Aorta (tissue), 5 donors: ENCODE data around the gene HDAC10. TPM values are rescaled to one million over a fixed set of nuclear protein-coding genes. Genes with fewer than 3 reads are reported as not detected.
A peak's percentile ranks its signal among the peaks of the same experiment; 100 is the strongest.

Experiments
- ATAC-seq: fragments of 200-7000 bp; cut with Tn5 transposase; one replicate; pipeline ENCODE4 v1.9.1; 2022; ENCODE audit warnings: moderate library complexity; ENCODE audit not compliant: low FRiP score
- DNase-seq, 2 donors: peaks; one replicate each; pipeline ENCODE4 v3.0.0-alpha.2; 2020
- H3K27ac ChIP-seq, 2 donors: one replicate each; pipeline ENCODE4 v1.5.1; 2013; ENCODE audit warnings: low read length in 2 of 2, mild to moderate bottlenecking in 2 of 2, moderate library complexity in 2 of 2, control low read depth in 1 of 2, inconsistent platforms in 1 of 2, low read depth in 1 of 2
- H3K27me3 ChIP-seq, 2 donors: one replicate each; pipeline ENCODE4 v1.6.1; 2013; ENCODE audit warnings: control low read depth in 1 of 2, low read length in 1 of 2, mild to moderate bottlenecking in 1 of 2, moderate library complexity in 1 of 2; ENCODE audit not compliant: insufficient read depth in 2 of 2, control insufficient read depth in 1 of 2
- H3K36me3 ChIP-seq, 2 donors: one replicate each; pipeline ENCODE4 v1.6.1; 2013; ENCODE audit warnings: control low read depth in 1 of 2, low read length in 1 of 2, mild to moderate bottlenecking in 1 of 2; ENCODE audit not compliant: insufficient read depth in 2 of 2, control insufficient read depth in 1 of 2
- H3K4me1 ChIP-seq, 2 donors: one replicate each; pipeline ENCODE4 v1.6.1; 2013; ENCODE audit warnings: low read length in 2 of 2, control low read depth in 1 of 2, mild to moderate bottlenecking in 1 of 2, moderate library complexity in 1 of 2; ENCODE audit not compliant: insufficient read depth in 2 of 2, control insufficient read depth in 1 of 2
- H3K4me3 ChIP-seq, 2 donors: one replicate each; pipeline ENCODE4 v1.5.1; 2013; ENCODE audit warnings: low read length in 2 of 2, control low read depth in 1 of 2, mild to moderate bottlenecking in 1 of 2
- H3K9me3 ChIP-seq: one replicate; pipeline ENCODE4 v1.6.1; 2013; ENCODE audit warnings: mild to moderate bottlenecking, low read length; ENCODE audit not compliant: control insufficient read depth
- WGBS, 2 donors: extraction: QIAGEN DNeasy Blood & Tissue Kit; methylation state at CpG; one replicate each; pipeline ENCODE4 v1.1.7; 2013; 5-methylcytosine and 5-hydroxymethylcytosine counted together
- intact Hi-C, 2 donors: fragments of 100-400 bp; cut with DNase I; formaldehyde crosslinking; loops; one replicate each; pipeline versions ENCODE4 v1.14.2 to v1.15.0; 2022
- polyA plus RNA-seq, 2 donors: library from polyadenylated mRNA; stranded (reverse); fragments of 200-250 nt; gene quantifications; one replicate each; pipeline ENCODE4 v1.2.3, GENCODE V29; 2013
- total RNA-seq, 2 donors: library from RNA; stranded (reverse); fragmentation: NEBNext Ultra II Directional; extraction: Animal tissue kit (Norgen Biotek cat#: 25700); gene quantifications; one replicate each; pipeline ENCODE4 v1.2.1, GENCODE V29; 2021
- donor health status: healthy with polysubstance abuse.
- donor health status: Bipolar disorder and iron deficiency.
- donor health status: DM: no; HTN: no; CAD: no.
- donor health status: DM: no; HTN: no; CAD: no.
- donor health status: DM: yes; HTN: yes; CAD: no.

Gene HDAC10
- total and polyA plus RNA-seq, 4 donors: 5.5 to 57.3 (median 33.8) TPM

- no peaks in the 10 kb centered on the region for H3K36me3 ChIP-seq
- no peak for ATAC-seq
- 92 to 93% methylated on average over 18 of the region's 18 CpGs for WGBS, 2 donors
- peak in 1 of 2 donors; percentile 40 for DNase-seq
- H3K27me3 ChIP-seq: no peaks in the 10 kb centered on the region
- intact Hi-C loops: no loop called here
- H3K4me1 ChIP-seq: no peaks in the 10 kb centered on the region
- no peak overlapping the region for H3K27ac ChIP-seq
- H3K4me3 ChIP-seq: no peak overlapping the region
- H3K9me3 ChIP-seq: no peaks in the 10 kb centered on the region
These were observed 24.2 kb downstream of the HDAC10 start for GRCh38 chr22:50226875-50227165.

- H3K27me3 ChIP-seq: no peaks in the 10 kb centered on the region
- no peak overlapping the region for H3K4me3 ChIP-seq
- no peaks in the 10 kb centered on the region for H3K36me3 ChIP-seq
- intact Hi-C loops: no loop called here
- DNase-seq: no peak
- ATAC-seq: no peak
- 85 to 92% methylated on average over 28 to 31 of the region's 31 CpGs for WGBS, 2 donors
- H3K9me3 ChIP-seq: no peaks in the 10 kb centered on the region
- H3K27ac ChIP-seq: no peak overlapping the region
- no peaks in the 10 kb centered on the region for H3K4me1 ChIP-seq
These were observed 24.8 kb downstream of the HDAC10 start for GRCh38 chr22:50226063-50226874.

- Histone ChIP-seq H3K27me3 (no peaks in the 10 kb centered on the region), H3K27ac (no peak overlapping the region), H3K4me1 (no peaks in the 10 kb centered on the region), H3K36me3 (no peaks in the 10 kb centered on the region), H3K9me3 (no peaks in the 10 kb centered on the region), H3K4me3 (no peak overlapping the region)
- DNase-seq (peak in 1 of 2 donors; percentile 42), ATAC-seq (no peak)
- 85 to 86% methylated on average over 20 to 24 of the region's 24 CpGs for WGBS, 2 donors
- intact Hi-C loops: no loop called here
These were observed 25.7 kb downstream of the HDAC10 start for GRCh38 chr22:50225200-50225969.

- Histone ChIP-seq H3K4me1 (no peaks in the 10 kb centered on the region), H3K36me3 (no peaks in the 10 kb centered on the region), H3K27ac (no peak overlapping the region), H3K9me3 (no peaks in the 10 kb centered on the region), H3K4me3 (no peak overlapping the region), H3K27me3 (no peaks in the 10 kb centered on the region)
- 92% methylated on average over 16 of the region's 16 CpGs for WGBS, 2 donors
- ATAC-seq: no peak
- DNase-seq: no peak
- intact Hi-C loops: no loop called here
These were observed 27.0 kb downstream of the HDAC10 start for GRCh38 chr22:50224071-50224470.

GRCh38 chr22:50222508-50222907 lies 28.6 kb downstream of the HDAC10 start:
- intact Hi-C loops: no loop called here
- H3K4me1 ChIP-seq: no peaks in the 10 kb centered on the region
- DNase-seq (no peak), ATAC-seq (no peak)
- no peaks in the 10 kb centered on the region for H3K9me3 ChIP-seq
- H3K27ac ChIP-seq: no peak overlapping the region
- H3K4me3 ChIP-seq: no peak overlapping the region
- H3K36me3 ChIP-seq: peaks cover 0 to 7% of the 10 kb centered on the region in 2 donors
- WGBS, 2 donors: 82 to 90% methylated on average over 8 of the region's 8 CpGs
- no peaks in the 10 kb centered on the region for H3K27me3 ChIP-seq

- no peaks in the 10 kb centered on the region for H3K4me1 ChIP-seq
- WGBS, 2 donors: 87 to 89% methylated on average over 19 of the region's 19 CpGs
- DNase-seq (peak in 1 of 2 donors; percentile 44), ATAC-seq (no peak)
- no peak overlapping the region for H3K27ac ChIP-seq
- H3K4me3 ChIP-seq: no peak overlapping the region
- no peaks in the 10 kb centered on the region for H3K9me3 ChIP-seq
- H3K36me3 ChIP-seq: peaks cover 0 to 10% of the 10 kb centered on the region in 2 donors
- no peaks in the 10 kb centered on the region for H3K27me3 ChIP-seq
- intact Hi-C loops: no loop called here
These were observed 29.4 kb downstream of the HDAC10 start for GRCh38 chr22:50221410-50222300.

GRCh38 chr22:50220603-50221409 lies 30.3 kb downstream of the HDAC10 start:
- no peaks in the 10 kb centered on the region for H3K9me3 ChIP-seq
- no peak for ATAC-seq
- H3K4me3 ChIP-seq: no peak overlapping the region
- peaks cover 0 to 12% of the 10 kb centered on the region in 2 donors for H3K36me3 ChIP-seq
- no peaks in the 10 kb centered on the region for H3K4me1 ChIP-seq
- no peaks in the 10 kb centered on the region for H3K27me3 ChIP-seq
- DNase-seq: peak in 1 of 2 donors; percentile 44
- H3K27ac ChIP-seq: no peak overlapping the region
- intact Hi-C loops: no loop called here
- 94% methylated on average over 45 of the region's 45 CpGs for WGBS, 2 donors
